KMS-11 (cell line): ENCODE measurements around the gene FCHO2.

Source experiments
- H2AFZ ChIP-seq: fragments of 200-600 bp; sonication (generic); 2 replicates; pipeline ENCODE4 v1.6.1; 2016; ENCODE audit warnings: antibody characterized with exemption, mixed run types, low read depth
- H3K27ac ChIP-seq: fragments of 200-600 bp; sonication (generic); 2 replicates; pipeline ENCODE4 v1.6.1; 2016; ENCODE audit warnings: mild to moderate bottlenecking, mixed run types
- H3K27me3 ChIP-seq: fragments of 200-600 bp; sonication (generic); 2 replicates; pipeline ENCODE4 v1.6.1; 2017; ENCODE audit warnings: mild to moderate bottlenecking, low read depth, mixed run types, moderate library complexity; ENCODE audit not compliant: insufficient read depth
- H3K36me3 ChIP-seq: fragments of 200-600 bp; sonication (generic); 2 replicates; pipeline ENCODE4 v1.6.1; 2017; ENCODE audit warnings: mild to moderate bottlenecking, mixed run types; ENCODE audit not compliant: insufficient read depth
- H3K4me1 ChIP-seq: fragments of 200-600 bp; sonication (generic); 2 replicates; pipeline ENCODE4 v1.6.1; 2016; ENCODE audit warnings: mild to moderate bottlenecking, low read depth, mixed run types; ENCODE audit not compliant: poor library complexity, severe bottlenecking
- H3K4me2 ChIP-seq: fragments of 200-600 bp; sonication (generic); 2 replicates; pipeline ENCODE4 v1.7.0; 2016; ENCODE audit warnings: mild to moderate bottlenecking, mixed run types
- H3K4me3 ChIP-seq: fragments of 200-600 bp; sonication (generic); IDR thresholded peaks from 2 replicates; pipeline ENCODE4 v1.6.1; 2017; ENCODE audit warnings: low read depth, low read length, mixed read lengths; ENCODE audit not compliant: insufficient read depth
- H3K79me2 ChIP-seq: fragments of 200-600 bp; sonication (generic); 2 replicates; pipeline ENCODE4 v1.6.1; 2016; ENCODE audit warnings: low read depth, mixed run types; ENCODE audit not compliant: insufficient read depth
- H3K9ac ChIP-seq: fragments of 200-600 bp; sonication (generic); 2 replicates; pipeline ENCODE4 v1.6.1; 2016; ENCODE audit warnings: mild to moderate bottlenecking, mixed run types
- H4K20me1 ChIP-seq: fragments of 200-600 bp; sonication (generic); 2 replicates; pipeline ENCODE4 v1.6.1; 2016; ENCODE audit warnings: mild to moderate bottlenecking, mixed run types; ENCODE audit not compliant: insufficient read depth
- CTCF ChIP-seq: fragments of 200-600 bp; sonication (generic); conservative IDR thresholded peaks from 2 replicates; pipeline ENCODE4 v1.6.1; 2017; ENCODE audit warnings: low read depth, mild to moderate bottlenecking, antibody characterized with exemption, low read length, moderate library complexity, mixed read lengths

The FCHO2 gene

GRCh38 chr5:73045623-73046022, 89.8 kb downstream of the FCHO2 start:
- no peak for TF ChIP-seq CTCF
- no peak overlapping the region for H3K4me3 ChIP-seq
- no peaks in the 10 kb centered on the region for H3K4me1 ChIP-seq
- no peak overlapping the region for H3K27ac ChIP-seq
- no peak overlapping the region for H3K4me2 ChIP-seq
- H2AFZ ChIP-seq, result no peak overlapping the region
- H3K36me3 ChIP-seq, result no peaks in the 10 kb centered on the region
- H4K20me1 ChIP-seq, result no peaks in the 10 kb centered on the region
- H3K9ac ChIP-seq, result no peak overlapping the region
- no peaks in the 10 kb centered on the region for H3K79me2 ChIP-seq
- no peaks in the 10 kb centered on the region for H3K27me3 ChIP-seq

- Histone ChIP-seq H3K79me2 (no peaks in the 10 kb centered on the region), H3K27me3 (no peaks in the 10 kb centered on the region), H4K20me1 (no peaks in the 10 kb centered on the region), H3K4me2 (no peak overlapping the region), H3K27ac (no peak overlapping the region), H3K4me1 (peaks cover 6% of the 10 kb centered on the region), H2AFZ (no peak overlapping the region), H3K36me3 (no peaks in the 10 kb centered on the region), H3K4me3 (no peak overlapping the region), H3K9ac (no peak overlapping the region)
- no peak for TF ChIP-seq CTCF
Measured at GRCh38 chr5:73061593-73061992, 105.8 kb downstream of the FCHO2 start.

- Histone ChIP-seq H3K79me2 (no peaks in the 10 kb centered on the region), H4K20me1 (no peaks in the 10 kb centered on the region), H3K27me3 (no peaks in the 10 kb centered on the region), H3K4me2 (no peak overlapping the region), H2AFZ (no peak overlapping the region), H3K4me3 (no peak overlapping the region), H3K9ac (no peak overlapping the region), H3K4me1 (peaks cover 11% of the 10 kb centered on the region), H3K27ac (no peak overlapping the region), H3K36me3 (no peaks in the 10 kb centered on the region)
- no peak for TF ChIP-seq CTCF
Measured at GRCh38 chr5:73066466-73066865, 110.6 kb downstream of the FCHO2 start.

- Histone ChIP-seq H3K9ac (no peak overlapping the region), H3K4me2 (no peak overlapping the region), H3K4me3 (no peak overlapping the region), H2AFZ (no peak overlapping the region), H3K79me2 (no peaks in the 10 kb centered on the region), H4K20me1 (no peaks in the 10 kb centered on the region), H3K36me3 (no peaks in the 10 kb centered on the region), H3K4me1 (peaks cover 11% of the 10 kb centered on the region), H3K27ac (no peak overlapping the region), H3K27me3 (no peaks in the 10 kb centered on the region)
- no peak for TF ChIP-seq CTCF
Measured at GRCh38 chr5:73067213-73067612, 111.4 kb downstream of the FCHO2 start.
